Measurements from ENCODE around the gene ITGB4. TPM values are rescaled to one million over a fixed set of nuclear protein-coding genes. Genes with fewer than 3 reads are reported as not detected.
"Not testable (repeated sequence)": the region's sequence is repeated elsewhere in the genome, so short reads cannot be mapped to it uniquely, and the experiment has no call there.

Gene ITGB4
- total RNA-seq, 1 donor from 2014 or later: 134 TPM

- no peak for ATAC-seq
Measured at GRCh38 chr17:75771334-75772281, 50.3 kb downstream of the ITGB4 start.

- peak; percentile 4 for ATAC-seq
Measured at GRCh38 chr17:75773121-75773807, 52.0 kb downstream of the ITGB4 start.

DNA sequence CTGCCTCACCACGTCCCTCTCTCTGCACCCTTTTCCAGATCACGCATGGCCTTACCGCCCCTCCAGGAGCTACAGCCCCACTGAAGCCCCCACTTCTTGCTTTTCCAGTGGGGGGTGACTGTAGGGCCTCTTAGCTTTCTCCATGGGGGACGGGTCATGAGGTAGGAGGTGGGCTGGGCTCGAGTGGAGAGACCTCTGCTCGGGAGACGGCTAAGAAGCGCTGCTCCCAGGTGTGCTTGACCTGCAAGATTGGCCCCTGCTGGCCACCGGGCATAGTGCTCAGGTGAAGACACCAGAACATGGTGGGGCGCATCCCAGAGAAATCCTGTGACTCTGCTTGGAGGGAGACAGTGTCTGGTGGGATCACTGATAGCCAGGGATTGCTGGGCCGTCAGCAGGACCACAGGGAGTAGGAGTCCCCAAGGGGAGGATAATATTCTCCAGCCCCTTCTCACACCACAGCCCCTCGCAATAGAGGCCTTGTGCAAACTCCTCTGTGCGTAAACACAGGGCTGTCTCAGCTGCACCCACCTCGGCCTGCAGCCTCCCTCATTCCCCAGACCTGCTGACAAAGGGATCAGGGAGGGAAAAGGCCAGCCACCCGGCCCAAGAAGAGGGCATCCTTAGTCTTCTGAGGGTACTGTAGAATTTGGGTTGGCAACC lies 52.7 kb downstream of the ITGB4 start:
- peak; percentile 12 for ATAC-seq

- peak; percentile 3 for ATAC-seq
Measured at GRCh38 chr17:75774471-75774990, 53.3 kb downstream of the ITGB4 start.

GRCh38 chr17:75774991-75775668 lies 53.9 kb downstream of the ITGB4 start:
- peak; percentile 1 for ATAC-seq

DNA sequence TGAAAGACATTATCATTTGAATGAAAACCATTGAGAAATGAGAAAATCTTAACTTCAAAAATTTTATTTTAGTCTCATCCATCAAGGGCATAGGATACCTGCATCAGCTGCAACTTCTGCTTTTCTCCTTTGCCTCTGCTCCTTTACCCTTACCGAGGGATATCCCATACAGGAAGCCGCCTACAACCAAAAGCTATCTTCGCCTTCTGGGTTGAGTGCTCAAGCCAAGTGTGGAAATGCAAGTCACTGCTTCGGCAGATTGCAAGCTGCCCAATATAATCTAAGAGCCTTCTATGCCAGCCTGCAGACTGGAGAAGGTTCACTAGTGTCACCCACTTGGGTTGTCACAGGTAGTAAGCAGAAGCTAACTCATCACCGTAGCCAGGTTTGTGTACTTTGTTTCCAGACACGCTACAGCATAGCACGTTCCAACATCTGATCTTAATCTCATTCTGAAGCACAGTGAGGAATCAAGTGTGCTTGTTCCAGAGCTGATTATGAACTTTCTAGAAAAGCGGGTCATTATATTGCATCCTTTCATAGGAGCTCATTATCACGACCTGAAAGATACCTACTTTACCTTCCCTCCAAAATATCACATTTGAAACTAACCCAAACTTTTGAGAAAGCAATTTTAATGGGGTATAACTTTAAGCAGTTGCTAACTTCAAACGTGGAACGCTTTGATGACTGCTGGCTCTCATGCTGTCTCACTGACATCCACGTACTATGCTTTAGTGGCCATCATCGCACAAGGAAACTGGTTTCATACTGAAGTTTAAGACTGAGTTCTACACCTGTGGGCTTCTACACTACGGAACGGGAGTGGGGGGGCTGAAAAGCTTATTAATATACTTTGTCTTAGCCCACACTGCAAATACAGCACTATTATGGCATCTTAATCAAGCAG lies 55.4 kb downstream of the ITGB4 start:
- ATAC-seq: no peak

DNA sequence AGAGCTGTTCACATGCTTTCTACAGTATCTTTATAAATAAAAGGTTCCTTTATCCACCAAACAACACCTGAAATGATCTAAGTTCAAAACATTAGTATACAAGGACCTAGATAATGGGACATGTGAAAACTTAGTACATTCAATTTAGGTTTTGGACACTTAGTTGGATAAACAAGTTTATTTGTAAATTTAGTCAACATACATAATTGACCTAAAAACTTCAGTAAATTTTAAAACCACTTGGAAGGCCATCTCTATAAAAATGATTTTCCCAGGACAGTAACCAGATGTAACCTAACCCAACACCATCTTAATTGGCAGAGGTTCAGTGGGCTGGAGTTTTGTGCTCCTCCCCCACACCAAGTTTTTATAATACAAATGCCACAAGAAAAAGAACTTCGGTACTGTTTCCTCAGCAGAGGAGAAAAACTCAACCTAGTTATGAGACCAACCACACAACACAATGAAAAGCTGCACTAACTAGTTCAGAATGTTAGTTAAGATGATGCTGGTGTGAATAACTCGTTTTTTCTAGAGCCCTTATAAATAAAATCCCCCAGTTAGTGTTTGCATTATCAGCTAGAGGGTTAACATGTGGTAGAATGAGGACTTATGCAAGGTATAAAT lies 56.1 kb downstream of the ITGB4 start:
- no peak for ATAC-seq

GRCh38 chr17:75778066-75778860 lies 57.0 kb downstream of the ITGB4 start:
- ATAC-seq: not testable (repeated sequence)

DNA sequence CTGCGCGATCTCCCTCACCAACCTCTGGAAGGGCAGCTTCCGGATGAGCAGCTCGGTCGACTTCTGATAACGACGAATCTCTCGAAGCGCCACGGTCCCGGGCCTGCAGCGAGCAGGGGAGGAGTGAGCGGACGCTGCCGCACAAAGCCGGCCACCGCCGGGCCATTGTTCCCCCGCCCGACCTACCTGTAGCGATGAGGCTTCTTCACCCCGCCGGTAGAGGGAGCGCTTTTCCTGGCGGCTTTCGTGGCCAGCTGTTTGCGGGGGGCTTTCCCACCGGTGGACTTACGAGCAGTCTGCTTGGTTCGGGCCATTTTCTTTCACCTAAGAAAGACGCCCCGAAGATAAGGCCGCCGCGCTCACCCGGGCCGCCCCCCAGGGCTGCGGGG lies 57.6 kb downstream of the ITGB4 start:
- peak; percentile 4 for ATAC-seq

GRCh38 chr17:75779250-75779986 lies 58.2 kb downstream of the ITGB4 start:
- ATAC-seq: peak; percentile 76

- ATAC-seq: no peak
Measured at GRCh38 chr17:75779987-75780889, 59.0 kb downstream of the ITGB4 start.

DNA sequence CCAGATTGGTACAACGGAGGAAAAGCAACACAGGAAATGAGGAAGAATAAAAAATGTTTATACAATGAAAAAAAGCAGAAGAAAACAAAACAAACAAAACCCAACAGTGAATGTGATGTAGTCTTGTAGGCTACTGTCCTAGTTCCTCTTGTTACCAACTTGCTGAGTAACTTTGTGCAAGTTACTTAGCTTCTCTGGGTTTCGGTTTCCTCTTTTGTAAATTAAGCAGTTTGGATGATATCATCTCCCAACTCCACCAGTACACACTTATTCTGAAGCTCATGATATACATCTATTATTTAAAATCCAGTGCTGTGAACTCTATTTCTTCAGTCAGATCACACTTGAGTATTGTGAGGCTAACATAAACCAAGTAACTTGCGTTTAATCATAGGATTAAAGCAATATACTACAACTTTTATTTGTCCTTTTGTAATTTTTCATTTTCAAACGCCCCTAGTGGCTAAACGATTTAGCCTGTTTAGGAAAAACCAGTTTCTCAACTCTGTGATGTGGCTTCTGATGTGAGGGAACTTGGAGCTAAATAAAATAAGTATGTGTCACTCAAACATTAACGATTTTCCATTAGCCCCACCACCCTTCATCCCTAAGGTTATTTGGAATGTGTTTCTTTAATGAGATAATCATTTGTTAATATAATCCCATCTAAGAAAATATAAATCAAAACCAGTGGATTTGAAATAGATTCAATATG lies 62.0 kb downstream of the ITGB4 start:
- ATAC-seq: no peak

DNA sequence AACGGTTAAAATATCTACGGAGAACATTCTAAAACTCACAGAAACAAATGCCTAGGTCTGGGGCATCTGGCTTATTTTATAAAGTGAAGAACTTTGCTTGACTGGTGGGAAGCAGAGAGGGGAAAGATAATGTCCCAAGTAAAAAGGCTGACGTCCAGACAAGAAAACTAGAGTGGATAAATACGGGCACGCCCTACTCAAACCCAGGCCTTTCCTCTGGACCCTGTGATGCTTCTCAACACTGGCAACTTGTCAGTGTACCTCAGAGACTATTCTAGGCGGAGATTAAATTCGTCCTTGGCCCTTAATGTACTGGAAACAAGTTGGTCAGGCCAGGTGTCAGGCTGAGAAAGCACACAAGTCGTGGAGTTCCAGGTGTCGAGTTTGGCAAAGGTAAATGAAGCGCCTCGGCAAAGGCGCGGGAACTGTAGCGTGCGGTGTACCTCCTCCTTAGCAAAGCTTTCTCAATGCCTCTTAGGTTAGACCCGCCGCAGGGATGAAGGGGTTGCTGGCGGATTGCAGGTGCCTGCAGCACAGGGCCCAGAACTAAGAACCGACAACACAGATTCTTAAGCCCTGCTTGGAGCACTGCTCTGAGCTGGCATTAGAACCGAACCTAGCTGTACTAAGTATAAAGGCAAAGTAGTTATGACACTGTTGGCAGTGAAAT lies 62.7 kb downstream of the ITGB4 start:
- ATAC-seq: peak; percentile 0

GRCh38 chr17:75784473-75785015 lies 63.3 kb downstream of the ITGB4 start, which contains the start of gene UNK:
Gene UNK (plus strand): TSS chr17:75784806. CDS start chr17:75784881, 75 bp downstream.
- ATAC-seq: peak; percentile 86

DNA sequence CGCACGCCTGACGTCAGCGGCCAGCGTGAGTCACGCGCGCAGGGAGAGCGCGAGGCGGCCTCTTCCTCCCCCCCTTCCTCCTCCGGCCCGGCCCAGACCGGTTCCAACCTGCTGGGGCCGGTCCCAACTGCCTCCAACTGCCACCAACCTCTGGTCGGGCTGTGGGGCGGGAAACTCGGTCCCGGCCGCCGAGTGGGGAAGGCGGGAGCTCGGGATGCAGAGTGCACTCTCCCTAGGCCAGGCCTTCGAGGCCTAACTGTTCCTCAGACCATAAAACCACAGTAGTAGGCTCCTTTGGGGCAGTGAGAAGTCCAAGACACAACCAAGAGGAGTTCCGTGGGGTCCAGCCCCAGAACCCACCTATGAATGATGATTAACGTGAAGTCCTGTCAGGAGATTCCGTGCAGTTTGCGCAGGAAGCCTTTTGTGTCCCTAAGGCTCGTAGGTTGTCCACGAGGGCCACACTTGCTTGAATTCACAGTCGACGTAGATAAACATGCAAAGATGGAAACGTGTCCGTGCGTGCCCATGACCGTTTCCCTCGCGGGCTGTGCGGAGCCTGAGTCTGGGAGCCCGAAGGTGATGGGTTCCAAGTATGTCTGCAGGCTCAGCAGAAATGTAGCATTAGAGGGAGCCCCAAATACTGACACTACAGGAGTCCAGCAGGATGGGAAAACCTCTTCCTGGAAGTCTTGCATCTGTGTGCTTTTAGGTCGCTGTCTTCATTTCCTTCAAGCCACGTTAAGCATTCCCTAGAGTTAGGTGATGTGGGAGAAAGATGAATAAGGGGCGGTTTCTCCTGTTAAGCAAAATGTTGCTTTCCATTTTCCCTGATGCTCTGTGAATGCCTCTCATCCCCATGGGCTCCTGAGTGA lies 64.0 kb downstream of the ITGB4 start:
- peak; percentile 88 for ATAC-seq

Measured in esophagus mucosa (tissue), 1 donor.